Fibroblast of mammary gland (primary cell): Measurements from ENCODE around the gene TIFAB.

Experiments used
- DNase-seq: peaks from one replicate; pipeline ENCODE4 v3.0.0-alpha.2; 2010; ENCODE audit warnings: low read depth
- H3K4me3 ChIP-seq: 2 replicates; pipeline ENCODE4 v1.5.1; 2011; ENCODE audit warnings: low read depth, mild to moderate bottlenecking, low read length, moderate library complexity; ENCODE audit not compliant: control insufficient read depth
- CTCF ChIP-seq: conservative IDR thresholded peaks from 2 replicates; pipeline ENCODE4 v1.5.1; 2011; ENCODE audit warnings: low read depth, low read length, inconsistent platforms; ENCODE audit not compliant: control insufficient read depth, insufficient read depth

TIFAB gene

GRCh38 chr5:135433681-135434426 lies 18.3 kb downstream of the TIFAB start:
- TF ChIP-seq CTCF = no peak
- peak; percentile 30 for DNase-seq
- H3K4me3 ChIP-seq = no peak overlapping the region

- no peak for TF ChIP-seq CTCF
- no peak for DNase-seq
- no peak overlapping the region for H3K4me3 ChIP-seq
Measured at GRCh38 chr5:135432113-135432512, 20.0 kb downstream of the TIFAB start.

- TF ChIP-seq CTCF = no peak
- no peak overlapping the region for H3K4me3 ChIP-seq
- DNase-seq = no peak
Measured at GRCh38 chr5:135430135-135430437, 22.1 kb downstream of the TIFAB start.

- no peak overlapping the region for H3K4me3 ChIP-seq
- TF ChIP-seq CTCF = no peak
- DNase-seq = peak; percentile 24
Measured at GRCh38 chr5:135429301-135430134, 22.6 kb downstream of the TIFAB start.

- DNase-seq = no peak
- no peak for TF ChIP-seq CTCF
- no peak overlapping the region for H3K4me3 ChIP-seq
Measured at GRCh38 chr5:135428586-135428985, 23.6 kb downstream of the TIFAB start.

GRCh38 chr5:135426102-135427082 lies 25.8 kb downstream of the TIFAB start:
- H3K4me3 ChIP-seq = no peak overlapping the region
- peak; percentile 88 for TF ChIP-seq CTCF
- DNase-seq = peak; percentile 59
